Thyroid gland (tissue), 4 donors: ENCODE results near the gene ST6GALNAC6.

Experiments
- POLR2A ChIP-seq, 2 donors: fragments of 450-650 bp; IDR thresholded peaks; one replicate each; pipeline ENCODE4 v1.6.1; 2017; ENCODE audit warnings: antibody characterized with exemption in 2 of 2, mild to moderate bottlenecking in 2 of 2, moderate library complexity in 1 of 2
- TF ChIP-seq, protein P1 (sequence below), 6 experiments: fragments of 200-600 bp in 3 of 6; fragments of 450-650 bp in 3 of 6; sonication (generic) in 3 of 6; IDR thresholded peaks; one replicate each; pipeline ENCODE4 v1.5.1; 2016 to 2019; ENCODE audit warnings: antibody characterized with exemption in 6 of 6, mild to moderate bottlenecking in 2 of 6, inconsistent platforms in 1 of 6, moderate library complexity in 1 of 6

DNA sequence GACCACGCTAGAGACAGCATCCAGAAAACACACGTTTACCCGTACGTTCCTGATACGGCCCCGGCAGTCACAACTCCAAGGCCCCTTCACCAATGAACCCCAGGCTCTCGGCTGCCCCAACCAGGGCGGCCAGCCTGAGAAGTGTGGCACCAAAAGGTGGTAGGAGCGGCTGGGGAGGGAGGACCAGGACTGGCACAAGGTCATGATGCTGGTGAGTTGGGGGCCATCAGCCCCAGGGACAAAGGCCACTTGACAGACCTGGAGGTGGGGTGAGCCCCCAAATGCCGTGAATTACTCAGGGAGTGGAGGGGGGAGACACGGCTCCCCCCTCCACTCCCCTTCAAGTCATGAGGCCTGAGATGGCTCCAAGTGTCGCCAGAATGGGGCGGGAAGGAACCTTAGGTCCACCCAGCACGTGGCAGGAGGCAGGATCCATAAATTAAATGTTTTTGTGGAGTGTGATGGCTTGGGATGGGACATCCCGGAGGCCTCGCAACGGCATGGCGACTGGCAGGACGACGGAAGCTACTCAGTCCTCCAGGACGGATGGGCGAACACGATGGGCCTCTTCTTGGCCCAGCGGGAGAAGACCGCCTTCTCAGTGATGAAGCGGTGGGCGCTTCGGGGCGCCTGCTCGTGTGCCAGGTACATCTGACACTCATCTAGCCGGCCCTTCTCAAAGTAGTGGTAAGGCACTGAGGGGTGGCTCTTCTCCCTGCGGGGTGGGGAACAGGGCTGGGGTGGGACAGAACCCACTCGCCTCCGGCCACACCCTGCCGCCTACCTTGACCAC lies 8.7 kb upstream of the ST6GALNAC6 start:
- no peak for TF ChIP-seq POLR2A (IDR thresholded peaks at IDR 0.05)
- TF ChIP-seq, protein P1, sequence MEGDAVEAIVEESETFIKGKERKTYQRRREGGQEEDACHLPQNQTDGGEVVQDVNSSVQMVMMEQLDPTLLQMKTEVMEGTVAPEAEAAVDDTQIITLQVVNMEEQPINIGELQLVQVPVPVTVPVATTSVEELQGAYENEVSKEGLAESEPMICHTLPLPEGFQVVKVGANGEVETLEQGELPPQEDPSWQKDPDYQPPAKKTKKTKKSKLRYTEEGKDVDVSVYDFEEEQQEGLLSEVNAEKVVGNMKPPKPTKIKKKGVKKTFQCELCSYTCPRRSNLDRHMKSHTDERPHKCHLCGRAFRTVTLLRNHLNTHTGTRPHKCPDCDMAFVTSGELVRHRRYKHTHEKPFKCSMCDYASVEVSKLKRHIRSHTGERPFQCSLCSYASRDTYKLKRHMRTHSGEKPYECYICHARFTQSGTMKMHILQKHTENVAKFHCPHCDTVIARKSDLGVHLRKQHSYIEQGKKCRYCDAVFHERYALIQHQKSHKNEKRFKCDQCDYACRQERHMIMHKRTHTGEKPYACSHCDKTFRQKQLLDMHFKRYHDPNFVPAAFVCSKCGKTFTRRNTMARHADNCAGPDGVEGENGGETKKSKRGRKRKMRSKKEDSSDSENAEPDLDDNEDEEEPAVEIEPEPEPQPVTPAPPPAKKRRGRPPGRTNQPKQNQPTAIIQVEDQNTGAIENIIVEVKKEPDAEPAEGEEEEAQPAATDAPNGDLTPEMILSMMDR (IDR thresholded peaks at IDR 0.05): no peak
